Hepatocyte (in vitro differentiated cells): ENCODE results near the gene CNIH1.

Experiments
- EZH2 ChIP-seq: fragments of 200-600 bp; sonication (generic); IDR thresholded peaks from 2 replicates; pipeline ENCODE4 v1.6.1; 2016; ENCODE audit warnings: antibody characterized with exemption, mild to moderate bottlenecking, borderline replicate concordance
- EZH2phosphoT487 ChIP-seq: fragments of 200-600 bp; sonication (generic); IDR thresholded peaks from one replicate; pipeline ENCODE4 v1.6.1; 2018; ENCODE audit warnings: antibody characterized with exemption, mild to moderate bottlenecking, low read depth, moderate library complexity; ENCODE audit not compliant: unreplicated experiment, severe bottlenecking
- TF ChIP-seq, protein P1 (sequence below): fragments of 200-600 bp; sonication (generic); IDR thresholded peaks from 2 replicates; pipeline ENCODE4 v1.5.1; 2016; ENCODE audit warnings: antibody characterized with exemption, mild to moderate bottlenecking; ENCODE audit not compliant: poor library complexity

DNA sequence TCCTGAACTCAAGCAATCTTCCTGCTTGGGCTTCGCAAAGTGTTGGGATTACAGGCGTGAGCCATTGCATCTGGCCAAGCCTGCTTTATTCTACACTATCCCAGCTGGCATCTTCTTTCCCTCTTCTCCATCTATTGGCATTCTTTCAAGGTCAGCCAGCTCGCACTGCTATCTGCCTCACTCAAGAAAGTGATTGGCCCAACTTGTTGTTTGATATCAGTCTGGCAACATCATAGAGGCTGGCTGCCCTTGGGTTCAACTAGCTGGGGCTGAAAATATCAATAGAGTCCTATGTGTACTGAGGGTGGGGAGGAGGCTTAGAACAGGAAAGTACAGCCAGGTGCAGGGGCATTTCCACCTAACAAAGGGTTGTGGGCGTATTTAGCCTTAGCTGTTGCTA lies 30.5 kb upstream of the CNIH1 start:
- TF ChIP-seq, protein P1, sequence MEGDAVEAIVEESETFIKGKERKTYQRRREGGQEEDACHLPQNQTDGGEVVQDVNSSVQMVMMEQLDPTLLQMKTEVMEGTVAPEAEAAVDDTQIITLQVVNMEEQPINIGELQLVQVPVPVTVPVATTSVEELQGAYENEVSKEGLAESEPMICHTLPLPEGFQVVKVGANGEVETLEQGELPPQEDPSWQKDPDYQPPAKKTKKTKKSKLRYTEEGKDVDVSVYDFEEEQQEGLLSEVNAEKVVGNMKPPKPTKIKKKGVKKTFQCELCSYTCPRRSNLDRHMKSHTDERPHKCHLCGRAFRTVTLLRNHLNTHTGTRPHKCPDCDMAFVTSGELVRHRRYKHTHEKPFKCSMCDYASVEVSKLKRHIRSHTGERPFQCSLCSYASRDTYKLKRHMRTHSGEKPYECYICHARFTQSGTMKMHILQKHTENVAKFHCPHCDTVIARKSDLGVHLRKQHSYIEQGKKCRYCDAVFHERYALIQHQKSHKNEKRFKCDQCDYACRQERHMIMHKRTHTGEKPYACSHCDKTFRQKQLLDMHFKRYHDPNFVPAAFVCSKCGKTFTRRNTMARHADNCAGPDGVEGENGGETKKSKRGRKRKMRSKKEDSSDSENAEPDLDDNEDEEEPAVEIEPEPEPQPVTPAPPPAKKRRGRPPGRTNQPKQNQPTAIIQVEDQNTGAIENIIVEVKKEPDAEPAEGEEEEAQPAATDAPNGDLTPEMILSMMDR = no peak
- no peak for TF ChIP-seq EZH2phosphoT487
- no peak for TF ChIP-seq EZH2
